Omental fat pad (tissue), 4 donors: ENCODE measurements around the gene EPHA4. TPM values are rescaled to one million over a fixed set of nuclear protein-coding genes. Genes with fewer than 3 reads are reported as not detected.

ENCODE experiments used
- ATAC-seq: fragments of 150-250 bp; one replicate; pipeline ENCODE4 v1.9.1; 2016; ENCODE audit warnings: mild to moderate bottlenecking, moderate library complexity; ENCODE audit not compliant: low FRiP score
- DNase-seq: peaks from one replicate; pipeline ENCODE4 v3.0.0-alpha.2; 2019; ENCODE audit warnings: low spot score
- total RNA-seq, 4 donors: library from RNA; depleted of rRNA; stranded (reverse); fragments of >200 nt; gene quantifications; one replicate each; pipeline ENCODE4 v1.1.0, GENCODE V29; 2016
- TF ChIP-seq, protein P1 (sequence below), 3 donors: fragments of 450-650 bp; IDR thresholded peaks; one replicate each; pipeline ENCODE4 v1.5.1; 2016 to 2017; ENCODE audit warnings: antibody characterized with exemption in 3 of 3, mild to moderate bottlenecking in 3 of 3, moderate library complexity in 2 of 3

EPHA4 gene
- total RNA-seq, 4 donors from 2014 or later, result 18.5 to 43.0 (median 23.6) TPM

DNA sequence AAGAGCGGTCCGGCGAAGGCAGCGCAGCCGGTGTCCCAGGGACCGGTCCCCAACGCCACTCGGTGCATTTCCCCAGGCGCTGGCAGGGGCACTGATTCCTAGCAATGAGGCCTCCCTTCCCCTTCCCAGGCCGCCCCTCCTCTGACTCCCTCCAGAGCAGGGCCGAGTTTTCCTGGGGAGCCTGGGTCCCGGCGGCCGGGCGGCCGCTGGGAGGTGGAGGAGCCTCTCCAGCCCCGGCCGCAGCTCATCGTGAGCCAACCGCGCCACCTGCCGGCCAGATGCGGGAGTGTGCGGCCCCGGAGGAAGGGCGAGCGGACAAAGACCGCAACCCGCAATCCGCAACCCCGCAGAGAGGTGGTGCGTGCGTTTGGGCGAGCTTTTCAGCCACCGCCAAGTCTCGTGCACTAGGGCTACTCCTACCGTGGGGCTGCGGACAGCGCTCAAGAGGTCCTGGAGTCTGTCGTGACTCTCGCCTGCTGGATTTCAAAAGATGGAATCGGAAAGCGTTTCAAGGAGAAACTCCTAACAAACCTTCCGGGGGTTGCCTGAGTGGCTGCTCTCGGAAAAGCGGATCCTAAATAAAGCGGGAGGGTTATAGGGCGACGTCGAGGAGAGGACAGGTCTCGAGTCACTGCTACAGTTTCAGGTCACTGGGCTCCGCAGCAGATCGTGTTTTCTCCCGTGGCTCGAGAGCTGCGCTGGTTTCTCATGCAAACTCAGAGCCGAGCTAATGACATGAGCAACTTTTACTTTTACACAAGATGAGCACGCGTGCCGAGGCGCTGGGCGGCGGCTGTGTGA is 1.5 kb upstream of the EPHA4 start:
- peak; percentile 92 for DNase-seq
- TF ChIP-seq, protein P1, sequence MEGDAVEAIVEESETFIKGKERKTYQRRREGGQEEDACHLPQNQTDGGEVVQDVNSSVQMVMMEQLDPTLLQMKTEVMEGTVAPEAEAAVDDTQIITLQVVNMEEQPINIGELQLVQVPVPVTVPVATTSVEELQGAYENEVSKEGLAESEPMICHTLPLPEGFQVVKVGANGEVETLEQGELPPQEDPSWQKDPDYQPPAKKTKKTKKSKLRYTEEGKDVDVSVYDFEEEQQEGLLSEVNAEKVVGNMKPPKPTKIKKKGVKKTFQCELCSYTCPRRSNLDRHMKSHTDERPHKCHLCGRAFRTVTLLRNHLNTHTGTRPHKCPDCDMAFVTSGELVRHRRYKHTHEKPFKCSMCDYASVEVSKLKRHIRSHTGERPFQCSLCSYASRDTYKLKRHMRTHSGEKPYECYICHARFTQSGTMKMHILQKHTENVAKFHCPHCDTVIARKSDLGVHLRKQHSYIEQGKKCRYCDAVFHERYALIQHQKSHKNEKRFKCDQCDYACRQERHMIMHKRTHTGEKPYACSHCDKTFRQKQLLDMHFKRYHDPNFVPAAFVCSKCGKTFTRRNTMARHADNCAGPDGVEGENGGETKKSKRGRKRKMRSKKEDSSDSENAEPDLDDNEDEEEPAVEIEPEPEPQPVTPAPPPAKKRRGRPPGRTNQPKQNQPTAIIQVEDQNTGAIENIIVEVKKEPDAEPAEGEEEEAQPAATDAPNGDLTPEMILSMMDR (IDR thresholded peaks at IDR 0.05), result peak in 2 of 3 donors; percentile 89 to 93
- ATAC-seq, result peak; percentile 81

DNA sequence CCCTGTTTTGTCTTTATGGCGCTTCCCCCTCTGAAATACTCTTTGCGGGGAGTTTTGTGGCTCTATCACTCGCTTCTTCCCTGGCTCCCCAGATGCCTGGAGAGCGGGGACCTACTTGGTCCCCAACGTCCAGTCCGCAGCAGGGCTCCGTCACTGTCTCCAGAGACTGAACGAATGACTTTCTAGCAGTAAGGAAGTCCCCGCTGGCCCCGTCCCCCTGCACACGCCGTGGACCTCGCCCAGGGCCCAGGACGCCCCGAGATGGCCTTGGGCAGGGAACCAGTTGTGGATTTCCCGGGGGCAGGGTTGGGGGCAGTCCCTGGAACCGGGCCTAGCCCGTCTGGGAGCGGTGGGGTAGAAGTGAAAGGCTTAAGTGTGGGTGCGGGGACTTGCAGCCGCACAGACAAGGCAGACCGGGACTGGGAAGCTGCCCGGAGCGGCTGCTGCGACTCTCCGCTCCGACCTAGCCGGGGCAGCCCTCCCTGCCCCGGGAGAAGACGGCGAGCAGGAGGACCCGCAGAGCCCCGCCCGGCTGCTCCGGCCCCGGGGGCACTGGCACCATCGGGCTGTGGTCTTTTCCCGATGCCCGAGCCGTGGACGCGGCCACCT is 821 bp upstream of the EPHA4 start:
- TF ChIP-seq, protein P1 (IDR thresholded peaks at IDR 0.05), result no peak
- no peak for DNase-seq
- peak; percentile 45 for ATAC-seq

DNA sequence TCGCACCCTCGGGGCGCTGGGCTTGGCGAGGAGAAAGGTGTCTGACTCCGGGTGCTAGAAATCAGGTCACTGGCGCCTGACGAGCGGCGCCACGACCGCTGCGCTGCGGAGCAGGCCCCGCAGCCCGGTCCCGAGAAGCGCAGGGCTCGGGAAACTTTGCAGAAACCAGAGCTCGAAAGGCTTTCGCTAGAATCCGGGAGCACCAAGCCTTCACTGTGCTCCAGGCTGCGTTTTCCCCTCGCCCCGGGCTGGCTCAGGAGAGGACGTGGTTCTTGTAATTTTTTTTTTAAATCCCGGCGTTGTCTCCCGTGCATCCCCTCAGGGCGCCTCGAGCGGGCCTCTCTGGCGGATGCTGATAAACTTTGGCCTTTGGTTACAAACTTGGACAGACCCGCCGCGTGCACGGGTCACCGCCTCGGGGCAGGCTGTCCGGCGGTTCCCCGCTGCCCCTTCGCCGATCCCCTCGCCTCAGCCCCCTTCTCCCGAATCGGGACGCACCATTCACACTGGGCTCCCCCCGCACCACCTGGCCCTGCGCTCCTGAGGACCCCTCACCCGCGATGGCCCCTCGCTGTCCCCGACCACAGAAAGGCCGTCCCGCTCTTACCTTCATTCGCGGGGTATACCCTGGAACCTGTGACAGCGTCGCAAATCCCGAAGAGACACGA is 419 bp downstream of the EPHA4 start:
- DNase-seq (no peak), ATAC-seq (peak; percentile 3)
- TF ChIP-seq, protein P1 (IDR thresholded peaks at IDR 0.05), result no peak

DNA sequence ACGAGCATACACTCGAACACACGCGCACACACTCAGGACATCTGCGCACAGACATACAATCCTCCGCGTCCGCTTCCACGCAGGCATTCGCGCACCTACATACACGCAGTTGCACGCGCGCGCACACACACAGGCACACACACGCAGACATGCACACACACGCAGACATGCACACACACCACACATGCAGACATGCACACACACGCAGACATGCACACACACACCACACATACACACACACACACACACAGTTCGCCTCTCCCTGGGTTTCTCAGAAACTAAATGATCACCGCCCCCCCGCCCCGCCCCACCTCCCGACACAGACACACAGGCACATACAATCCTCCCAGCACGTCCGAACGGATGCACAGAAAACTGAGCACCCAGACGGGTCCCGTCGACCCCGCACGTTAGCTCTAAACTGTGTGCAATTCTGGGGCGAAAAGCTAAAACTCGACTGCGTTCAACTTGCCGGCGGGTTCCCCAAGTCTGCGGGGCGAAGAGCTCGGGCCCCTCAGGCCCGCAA is 1.0 kb downstream of the EPHA4 start:
- ATAC-seq (no peak), DNase-seq (no peak)
- TF ChIP-seq, protein P1 (IDR thresholded peaks at IDR 0.05), result no peak

DNA sequence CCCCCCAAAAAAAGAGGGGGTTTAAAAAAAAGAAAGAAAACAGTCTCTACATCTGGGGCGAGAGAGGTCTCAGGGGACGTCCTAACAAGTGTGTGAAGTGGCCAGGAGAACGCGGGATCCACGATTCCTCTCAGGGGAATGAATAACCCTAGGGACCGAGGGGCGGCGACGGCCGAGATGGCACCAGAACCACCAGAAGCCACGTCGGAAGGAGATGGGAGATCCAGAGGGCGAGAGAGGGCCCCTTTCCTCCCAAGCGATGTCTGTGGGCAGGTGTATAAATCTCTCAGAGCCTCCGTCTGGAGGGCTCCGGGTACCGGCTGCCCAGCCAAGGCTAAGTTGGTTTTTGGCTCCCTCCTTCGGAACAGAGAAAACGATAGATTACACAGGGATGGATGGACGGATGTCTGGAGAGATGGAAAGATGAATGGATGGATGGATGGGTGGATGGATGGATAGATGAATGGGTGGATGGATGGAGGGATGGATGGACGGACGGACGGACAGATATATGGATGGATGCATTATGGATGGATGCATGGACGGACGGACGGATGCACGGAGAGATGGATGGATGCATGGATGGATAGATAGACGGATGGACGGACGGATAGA is 1.7 kb downstream of the EPHA4 start:
- TF ChIP-seq, protein P1 (IDR thresholded peaks at IDR 0.05), result no peak
- ATAC-seq (no peak), DNase-seq (no peak)

DNA sequence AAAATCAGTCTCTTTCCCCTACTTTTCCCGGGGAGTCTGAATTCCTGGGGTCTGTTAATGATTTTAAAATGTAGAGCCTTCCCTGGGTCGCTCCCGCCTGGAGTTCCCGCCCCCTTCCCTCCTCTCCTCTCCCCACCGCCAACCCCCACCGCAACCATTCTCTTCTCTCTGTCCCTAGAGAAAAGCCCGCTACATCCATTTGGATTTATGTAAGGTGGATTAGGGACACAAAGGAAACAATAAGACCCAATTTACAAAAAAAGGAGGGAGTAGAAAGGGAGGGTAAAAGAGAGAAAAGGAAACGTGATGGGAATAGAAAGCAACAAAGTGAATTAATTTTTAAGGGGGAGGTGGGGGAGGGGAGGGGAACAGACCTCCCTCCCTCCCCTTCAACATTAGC is 2.2 kb downstream of the EPHA4 start:
- DNase-seq, result no peak
- ATAC-seq, result no peak
- TF ChIP-seq, protein P1 (IDR thresholded peaks at IDR 0.05), result no peak
